HG02852 (cell line): Measurements from ENCODE around the gene GUCY1A2.

Source experiments
- ATAC-seq: cut with Tn5 transposase; IDR thresholded peaks from one replicate; pipeline ENCODE4 v1.9.1; 2021; ENCODE audit warnings: mild to moderate bottlenecking, moderate library complexity; ENCODE audit not compliant: unreplicated experiment

Gene GUCY1A2

GRCh38 chr11:106679581-106679980 is 338.7 kb downstream of the GUCY1A2 start:
- no peak for ATAC-seq

GRCh38 chr11:106679181-106679580 is 339.1 kb downstream of the GUCY1A2 start:
- no peak for ATAC-seq

GRCh38 chr11:106670069-106670468 is 348.2 kb downstream of the GUCY1A2 start:
- ATAC-seq, result no peak

GRCh38 chr11:106668147-106668546 is 350.1 kb downstream of the GUCY1A2 start:
- no peak for ATAC-seq

- ATAC-seq, result no peak
Observed at GRCh38 chr11:106656646-106657045, 361.6 kb downstream of the GUCY1A2 start.

GRCh38 chr11:106644824-106645223 is 373.5 kb downstream of the GUCY1A2 start:
- ATAC-seq, result no peak

GRCh38 chr11:106642331-106642730 is 375.9 kb downstream of the GUCY1A2 start:
- ATAC-seq, result no peak

GRCh38 chr11:106632283-106632682 is 386.0 kb downstream of the GUCY1A2 start:
- no peak for ATAC-seq

GRCh38 chr11:106627694-106628093 is 390.6 kb downstream of the GUCY1A2 start:
- ATAC-seq, result no peak

GRCh38 chr11:106625566-106625965 is 392.7 kb downstream of the GUCY1A2 start:
- ATAC-seq, result no peak

GRCh38 chr11:106624377-106624776 is 393.9 kb downstream of the GUCY1A2 start:
- ATAC-seq, result no peak
